Measurements from ENCODE around the gene C6.
"Not testable (repeated sequence)": the region's sequence is repeated elsewhere in the genome, so short reads cannot be mapped to it uniquely, and the experiment has no call there.

Gene C6

GRCh38 chr5:41199660-41200059, 13.7 kb downstream of the C6 start:
- DNase-seq (ENCODE audit: low read depth), result no peak

GRCh38 chr5:41196197-41196596, 17.1 kb downstream of the C6 start:
- DNase-seq (ENCODE audit: low read depth), result no peak

- DNase-seq (ENCODE audit: low read depth), result no peak
These were observed 18.1 kb downstream of the C6 start for GRCh38 chr5:41195228-41195627.

GRCh38 chr5:41194339-41194738, 19.0 kb downstream of the C6 start:
- no peak for DNase-seq (ENCODE audit: low read depth)

GRCh38 chr5:41193456-41194205, 19.7 kb downstream of the C6 start:
- DNase-seq (ENCODE audit: low read depth), result no peak

- DNase-seq (ENCODE audit: low read depth), result no peak
These were observed 22.1 kb downstream of the C6 start for GRCh38 chr5:41191249-41191648.

GRCh38 chr5:41186143-41186542, 27.2 kb downstream of the C6 start:
- DNase-seq (ENCODE audit: low read depth), result no peak

- DNase-seq (ENCODE audit: low read depth), result not testable (repeated sequence)
These were observed 30.0 kb downstream of the C6 start for GRCh38 chr5:41183331-41183730.

- DNase-seq (ENCODE audit: low read depth), result no peak
These were observed 30.7 kb downstream of the C6 start for GRCh38 chr5:41182666-41183065.

- DNase-seq (ENCODE audit: low read depth), result no peak
These were observed 31.4 kb downstream of the C6 start for GRCh38 chr5:41181691-41182564.

- DNase-seq (ENCODE audit: low read depth), result no peak
These were observed 36.4 kb downstream of the C6 start for GRCh38 chr5:41176952-41177351.

GRCh38 chr5:41172012-41172411, 41.3 kb downstream of the C6 start:
- no peak for DNase-seq (ENCODE audit: low read depth)

GRCh38 chr5:41161271-41161670, 52.1 kb downstream of the C6 start:
- no peak for DNase-seq (ENCODE audit: low read depth)

GRCh38 chr5:41157272-41157894, 55.9 kb downstream of the C6 start:
- no peak for DNase-seq (ENCODE audit: low read depth)

GRCh38 chr5:41156739-41157138, 56.6 kb downstream of the C6 start:
- DNase-seq (ENCODE audit: low read depth), result no peak

- DNase-seq (ENCODE audit: low read depth), result no peak
These were observed 58.8 kb downstream of the C6 start for GRCh38 chr5:41154491-41154890.

GRCh38 chr5:41151564-41151963, 61.8 kb downstream of the C6 start:
- no peak for DNase-seq (ENCODE audit: low read depth)

- no peak for DNase-seq (ENCODE audit: low read depth)
These were observed 64.9 kb downstream of the C6 start for GRCh38 chr5:41148448-41148847.

GRCh38 chr5:41145306-41145705, 68.0 kb downstream of the C6 start:
- DNase-seq (ENCODE audit: low read depth), result no peak

- DNase-seq (ENCODE audit: low read depth), result no peak
These were observed 70.0 kb downstream of the C6 start for GRCh38 chr5:41143131-41143901.

- no peak for DNase-seq (ENCODE audit: low read depth)
These were observed 85.2 kb downstream of the C6 start for GRCh38 chr5:41127967-41128690.

Data from stimulated activated CD8-positive, alpha-beta memory T cell treated with anti-CD3 and anti-CD28 coated beads, Interleukin-7, amount 100 ng/mL, for 24 hours (primary cell).